GM12865 (cell line): Measurements from ENCODE around the gene MECP2.

ENCODE experiments used
- DNase-seq: peaks from one replicate; pipeline ENCODE4 v3.0.0; 2010; ENCODE audit warnings: low read depth
- H3K4me3 ChIP-seq: 2 replicates; pipeline ENCODE4 v1.5.1; 2011; ENCODE audit warnings: mild to moderate bottlenecking, low read depth, low read length, control low read depth
- CTCF ChIP-seq: IDR thresholded peaks from 2 replicates; pipeline ENCODE4 v1.5.1; 2011; ENCODE audit warnings: low read length, control low read depth, low read depth, inconsistent platforms; ENCODE audit not compliant: insufficient read depth; ENCODE audit errors: missing control alignments

MECP2 gene

GRCh38 chrX:154015581-154016264 lies 81.8 kb downstream of the MECP2 start:
- DNase-seq = no peak
- TF ChIP-seq CTCF = no peak
- no peak overlapping the region for H3K4me3 ChIP-seq

- DNase-seq = no peak
- no peak for TF ChIP-seq CTCF
- no peak overlapping the region for H3K4me3 ChIP-seq
Measured at GRCh38 chrX:154014429-154015380, 82.8 kb downstream of the MECP2 start.

- no peak overlapping the region for H3K4me3 ChIP-seq
- DNase-seq = peak; percentile 52
- TF ChIP-seq CTCF = peak; percentile 77
Measured at GRCh38 chrX:154013614-154014360, 83.7 kb downstream of the MECP2 start.

GRCh38 chrX:154013001-154013421 lies 84.5 kb downstream of the MECP2 start:
- no peak for DNase-seq
- TF ChIP-seq CTCF = no peak

GRCh38 chrX:154012336-154012991 lies 85.1 kb downstream of the MECP2 start:
- no peak overlapping the region for H3K4me3 ChIP-seq
- no peak for DNase-seq
- no peak for TF ChIP-seq CTCF

More at GRCh38 chrX:154013001-154013421, 84.5 kb downstream of the MECP2 start:
- no peak overlapping the region for H3K4me3 ChIP-seq
